HG02840 (cell line): ENCODE measurements around the gene OPA1.

Source experiments
- ATAC-seq: cut with Tn5 transposase; IDR thresholded peaks from one replicate; pipeline ENCODE4 v1.9.1; 2021; ENCODE audit warnings: mild to moderate bottlenecking, moderate library complexity, moderate number of reproducible peaks; ENCODE audit not compliant: unreplicated experiment, low FRiP score

OPA1 gene

DNA sequence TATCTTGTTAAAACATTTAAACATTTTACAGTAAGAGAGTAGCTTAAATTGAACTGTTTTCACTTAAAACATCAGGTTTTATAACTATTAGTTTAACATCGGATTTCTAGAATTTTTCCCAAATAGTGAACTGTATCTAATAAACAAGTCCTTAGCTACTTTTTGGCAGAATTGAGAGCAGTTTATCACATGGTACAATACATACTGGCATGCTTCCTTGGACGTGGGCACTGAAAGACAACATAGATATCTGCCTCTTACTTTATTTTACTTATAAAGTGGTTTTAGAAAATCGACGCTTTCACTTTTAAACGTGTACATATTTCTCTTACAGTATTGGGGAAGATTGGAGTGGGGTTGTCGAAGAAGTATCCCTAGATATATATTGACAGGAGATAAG is 52.8 kb downstream of the OPA1 start:
- no peak for ATAC-seq

DNA sequence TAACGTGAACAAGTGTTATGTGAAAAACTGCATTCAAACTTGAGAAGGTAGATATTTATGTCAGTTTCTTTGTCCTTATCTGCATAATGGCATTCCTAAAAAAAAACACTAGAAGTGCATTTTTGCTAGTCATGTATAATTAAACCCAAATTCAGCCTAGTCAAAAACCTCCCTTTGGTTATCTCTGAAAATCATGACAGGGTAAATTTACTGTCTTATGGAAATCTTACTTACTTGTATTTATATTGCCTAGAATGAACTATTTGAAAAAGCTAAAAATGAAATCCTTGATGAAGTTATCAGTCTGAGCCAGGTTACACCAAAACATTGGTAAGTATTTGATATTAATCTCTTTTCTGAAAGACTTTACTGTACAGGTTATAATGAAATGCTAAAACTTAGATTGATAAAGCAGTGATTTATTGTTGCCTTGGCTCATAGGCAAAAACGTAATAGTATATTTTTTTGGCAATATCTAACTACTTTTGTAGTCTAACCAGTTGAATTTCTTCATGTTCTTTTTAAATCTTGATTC is 55.6 kb downstream of the OPA1 start:
- no peak for ATAC-seq

DNA sequence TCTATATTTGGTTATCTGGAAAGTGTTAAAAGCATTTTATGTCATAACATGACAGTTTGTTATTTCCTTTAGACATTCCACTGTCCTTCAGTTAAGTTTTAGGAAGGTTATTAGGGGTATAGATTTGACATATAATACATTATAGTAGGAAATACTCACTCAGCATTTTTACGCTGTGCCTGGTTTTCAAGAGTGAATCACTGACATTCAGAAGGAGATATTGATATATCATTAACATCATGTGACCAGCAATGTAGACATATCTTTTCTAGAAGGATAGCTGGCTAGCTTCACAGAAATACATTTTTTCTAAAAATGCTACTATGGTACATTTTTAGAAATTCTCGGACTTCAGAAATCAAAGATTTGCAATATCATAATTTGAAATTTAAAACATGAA is 57.6 kb downstream of the OPA1 start:
- no peak for ATAC-seq

DNA sequence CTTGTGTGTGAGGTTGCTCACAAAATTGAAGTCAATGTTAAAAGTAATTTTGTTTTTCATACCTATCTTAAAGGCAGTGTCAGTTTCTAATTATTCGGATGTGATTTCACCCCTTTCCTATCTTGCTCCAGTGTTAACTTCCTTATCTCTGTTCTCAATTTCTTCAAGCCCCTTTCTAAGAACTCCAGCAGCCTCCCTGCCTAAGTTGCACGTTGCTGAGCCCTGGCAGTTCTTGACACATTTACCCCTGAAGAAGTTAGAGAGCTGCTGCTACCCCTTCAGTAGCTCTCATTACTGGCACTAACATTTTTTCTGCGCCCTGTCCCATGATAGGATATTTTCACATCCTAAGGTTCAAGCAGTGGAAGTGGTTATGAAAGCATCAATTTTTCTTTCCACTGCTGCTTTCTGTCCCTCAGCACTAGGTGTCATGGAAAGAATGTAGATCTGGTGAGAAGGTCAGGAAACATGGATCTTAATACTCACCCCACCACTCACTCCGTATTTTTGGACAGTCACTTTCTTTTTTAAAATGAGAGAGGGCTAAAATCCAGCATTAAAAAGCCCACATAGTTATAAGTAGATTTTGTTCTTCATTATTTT is 62.9 kb downstream of the OPA1 start:
- ATAC-seq: no peak

DNA sequence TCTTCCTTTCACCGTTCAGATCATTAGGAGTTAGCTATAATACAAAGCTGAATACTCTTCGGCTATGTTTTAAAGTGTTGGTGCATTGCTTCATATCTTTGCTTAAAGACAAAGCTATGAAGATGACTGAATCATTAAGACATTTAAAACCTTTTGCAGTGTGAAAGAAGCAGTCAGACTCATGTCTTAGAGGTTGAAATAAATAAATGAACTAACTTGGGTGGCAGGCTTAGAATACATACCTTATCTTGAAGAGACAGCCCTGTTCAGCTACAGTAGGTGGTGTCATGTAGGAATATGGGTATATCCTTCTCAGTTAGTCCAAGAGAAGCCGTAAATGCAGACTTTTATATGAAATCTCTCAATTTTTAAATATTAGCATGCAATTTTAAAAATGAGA is 63.4 kb downstream of the OPA1 start:
- no peak for ATAC-seq

DNA sequence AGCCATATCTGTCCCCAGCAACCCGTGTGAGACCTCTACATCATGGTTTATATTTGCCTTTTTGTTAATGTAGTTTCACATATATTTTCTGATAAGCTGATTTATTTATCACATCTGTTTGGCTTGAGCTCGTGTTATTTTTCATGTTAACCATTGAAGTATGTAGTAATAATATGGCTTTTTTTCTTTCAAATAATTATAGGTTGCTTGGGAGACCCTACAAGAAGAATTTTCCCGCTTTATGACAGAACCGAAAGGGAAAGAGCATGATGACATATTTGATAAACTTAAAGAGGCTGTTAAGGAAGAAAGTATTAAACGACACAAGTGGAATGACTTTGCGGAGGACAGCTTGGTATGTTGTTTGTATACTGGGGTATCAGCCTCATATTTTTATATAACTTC is 63.9 kb downstream of the OPA1 start:
- ATAC-seq: no peak

DNA sequence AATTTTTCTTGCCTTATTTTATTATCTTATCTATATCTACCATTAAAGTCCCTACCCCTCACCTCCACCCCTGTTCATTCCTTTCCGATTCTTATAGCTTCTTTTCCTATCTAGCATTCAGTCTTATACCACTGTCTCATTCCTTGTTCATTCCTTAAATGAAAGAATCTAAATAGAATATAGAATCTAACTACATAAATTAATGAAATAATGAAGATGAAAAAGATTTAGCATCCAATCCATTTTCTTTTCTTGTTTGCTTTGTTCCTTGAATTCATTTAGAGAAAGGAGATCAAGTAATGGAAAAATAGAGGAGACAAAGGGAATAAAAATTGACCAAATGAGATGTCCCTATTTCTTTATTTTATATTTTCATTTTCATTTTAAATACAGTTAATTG is 67.2 kb downstream of the OPA1 start:
- ATAC-seq: no peak

DNA sequence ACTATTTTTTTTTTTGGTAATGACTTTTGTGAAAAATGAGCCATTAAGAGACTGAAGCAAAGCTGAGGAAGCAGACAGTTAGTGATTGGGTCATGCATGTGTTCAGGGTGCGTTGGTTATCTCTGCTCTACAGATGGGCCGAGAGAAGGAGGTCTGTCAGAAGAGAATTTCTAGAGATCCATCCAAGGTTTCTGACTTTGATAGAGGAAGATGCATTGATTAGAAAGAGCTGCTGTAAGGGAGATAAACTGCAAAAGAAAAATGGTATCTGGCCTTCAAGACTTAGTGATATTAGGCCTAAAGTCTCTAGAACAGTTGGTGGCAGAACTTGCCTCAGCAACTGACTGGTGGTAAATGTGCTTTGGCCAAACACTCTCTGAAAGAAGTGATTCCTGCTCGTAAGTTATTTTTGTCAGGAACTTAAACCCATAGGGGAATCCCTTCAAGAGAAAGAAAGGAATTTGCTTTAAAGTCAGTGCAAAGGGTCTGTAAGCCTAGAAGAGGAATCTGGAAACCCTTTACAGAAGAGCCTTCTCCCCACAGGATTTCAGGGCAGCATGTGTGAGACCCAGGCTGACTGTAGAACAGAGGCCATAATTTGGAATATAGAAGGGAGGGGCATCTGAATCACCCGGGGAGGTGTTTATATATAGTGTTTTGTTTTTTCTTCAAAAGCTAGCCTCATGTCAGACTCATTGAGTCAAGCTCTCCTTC is 67.8 kb downstream of the OPA1 start:
- no peak for ATAC-seq

DNA sequence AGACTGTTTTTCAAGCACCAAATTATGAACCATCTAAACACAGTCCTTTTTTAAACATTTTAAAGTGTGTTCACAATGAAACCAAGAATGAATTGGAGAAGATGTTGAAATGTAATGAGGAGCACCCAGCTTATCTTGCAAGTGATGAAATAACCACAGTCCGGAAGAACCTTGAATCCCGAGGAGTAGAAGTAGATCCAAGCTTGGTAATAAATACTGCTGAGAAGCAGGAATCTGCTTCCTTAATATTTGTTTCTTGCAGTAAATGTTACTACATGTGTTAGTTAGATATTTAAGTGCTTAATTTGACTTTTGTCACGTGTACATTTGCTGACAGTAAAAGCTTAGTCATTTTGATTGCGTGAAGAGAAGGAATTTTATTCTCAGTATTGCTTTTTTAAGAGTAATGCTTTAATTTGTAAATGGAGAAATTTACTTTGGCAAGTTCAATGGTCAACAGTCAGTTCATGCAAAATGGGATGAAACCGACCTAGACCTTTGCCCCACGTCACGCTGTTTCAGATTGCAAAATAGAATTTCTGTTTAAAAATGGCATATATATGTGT is 69.8 kb downstream of the OPA1 start:
- ATAC-seq: no peak

DNA sequence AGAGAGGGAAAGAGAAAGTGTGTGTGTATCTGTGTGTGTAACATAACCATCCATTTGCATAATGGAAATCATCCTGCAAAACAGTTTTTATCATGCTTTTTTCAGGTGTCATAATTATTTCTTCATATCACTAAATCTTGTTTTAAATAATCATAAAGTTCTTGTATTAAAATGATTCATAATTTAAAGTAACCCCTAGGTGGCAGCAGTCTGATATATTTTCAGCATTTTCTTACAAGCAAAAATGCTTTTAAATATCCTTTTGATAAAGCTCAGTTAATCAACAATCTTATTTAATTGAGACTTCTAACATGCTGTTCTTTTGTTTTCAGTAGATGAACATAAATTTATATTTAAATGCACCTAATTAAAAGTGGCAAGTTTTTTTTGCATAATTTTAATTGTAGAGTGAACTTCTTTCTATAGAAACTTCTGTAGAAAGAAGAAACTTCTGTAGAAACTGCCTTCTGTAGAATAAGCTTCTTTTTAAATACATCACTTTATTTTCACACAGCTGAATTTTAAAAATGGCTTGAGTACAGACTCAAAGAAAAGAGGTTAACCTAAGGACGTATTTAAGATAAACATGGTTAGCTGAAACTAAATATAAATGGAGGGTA is 72.5 kb downstream of the OPA1 start:
- ATAC-seq: no peak

DNA sequence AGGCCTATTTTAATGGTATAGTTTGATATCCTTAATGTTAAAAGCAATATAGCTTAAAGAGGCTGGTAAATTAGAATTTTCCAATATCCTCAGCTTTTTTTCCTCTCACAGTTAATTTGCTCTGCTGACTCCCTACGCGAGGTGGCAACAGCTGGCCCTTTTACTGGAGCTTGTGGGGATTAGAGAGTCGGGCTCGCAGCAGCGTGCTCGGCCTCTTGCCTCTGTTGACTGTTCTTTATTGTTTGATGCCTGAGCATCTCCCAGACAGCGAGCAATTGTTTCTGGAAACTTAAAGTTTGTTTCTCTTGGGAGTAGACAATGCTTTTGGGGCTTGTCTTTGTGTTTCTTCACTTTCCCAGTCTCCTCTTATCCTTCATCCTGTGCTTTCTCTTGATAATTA is 80.8 kb downstream of the OPA1 start:
- no peak for ATAC-seq

DNA sequence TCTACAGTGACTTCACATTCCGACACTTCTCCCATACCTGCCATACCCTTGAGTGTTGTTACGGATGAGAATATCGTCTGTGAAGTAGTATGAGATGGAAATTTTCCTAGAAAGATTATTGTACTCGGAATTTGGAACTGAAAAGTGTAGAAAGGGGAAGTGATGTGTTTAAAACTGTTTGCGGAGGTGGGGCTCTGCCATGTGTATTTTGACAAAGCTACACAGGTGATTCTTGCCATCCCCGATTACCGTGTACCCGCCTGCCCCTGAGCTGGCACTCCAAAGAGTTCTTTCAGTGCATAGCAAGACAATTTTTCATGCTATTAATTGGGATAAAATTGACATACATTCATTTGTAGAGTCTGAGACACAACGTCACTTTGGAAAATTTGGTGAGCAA is 81.7 kb downstream of the OPA1 start:
- no peak for ATAC-seq

DNA sequence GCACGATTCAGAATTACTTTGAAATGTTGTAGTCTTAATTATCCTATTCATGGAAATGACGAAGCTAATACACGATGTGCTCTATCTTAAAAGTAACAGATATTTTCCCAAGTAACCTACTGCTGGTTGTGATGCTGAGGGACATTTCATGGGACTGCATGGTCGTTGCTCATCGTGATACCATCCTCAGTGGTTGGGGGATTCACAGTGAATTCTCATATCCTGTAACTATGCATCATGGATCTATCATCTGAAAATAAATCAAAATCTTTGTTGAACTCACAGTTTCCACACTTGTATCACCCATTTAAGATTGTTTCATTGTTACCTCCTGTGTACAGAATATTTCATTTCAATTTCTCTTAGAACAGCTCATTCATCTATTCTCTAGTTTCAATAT is 84.7 kb downstream of the OPA1 start:
- ATAC-seq: no peak

DNA sequence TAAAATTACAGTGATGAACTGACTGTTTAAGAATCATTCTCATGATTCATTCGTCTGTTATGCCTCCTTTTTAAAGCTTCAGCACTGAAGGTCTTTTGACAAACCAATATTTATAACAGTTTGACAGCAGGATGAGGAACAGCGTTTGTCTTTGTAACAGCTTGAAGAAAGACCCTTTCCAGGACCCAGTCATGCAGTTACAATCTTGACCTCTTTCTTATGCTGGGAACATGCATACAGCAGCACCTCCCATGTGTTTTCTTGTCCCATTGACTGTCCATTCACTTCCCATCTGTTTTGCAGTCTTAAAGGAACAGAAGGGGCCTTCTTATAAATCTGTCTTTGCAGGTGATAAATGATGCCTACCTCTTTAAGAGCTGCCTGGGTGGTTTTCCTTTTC is 87.2 kb downstream of the OPA1 start:
- ATAC-seq: no peak

DNA sequence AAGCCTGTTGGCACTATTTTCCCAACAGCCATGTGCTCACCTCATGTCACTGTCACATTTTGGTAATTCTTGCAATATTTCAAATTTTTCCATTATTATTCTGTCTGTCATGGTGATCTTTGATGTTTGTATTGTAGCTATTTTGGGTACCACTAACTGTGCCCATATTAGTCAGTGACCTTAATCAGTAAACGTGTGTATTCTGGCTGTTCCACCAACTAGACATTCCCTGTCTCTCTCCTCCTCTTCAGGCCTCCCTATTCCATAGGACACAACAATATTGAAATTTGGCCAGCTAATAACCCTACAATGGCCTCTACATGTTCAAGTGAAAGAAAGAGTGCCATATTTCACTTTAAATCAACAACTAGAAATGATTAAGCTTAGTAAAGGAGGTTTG is 88.6 kb downstream of the OPA1 start:
- ATAC-seq: no peak

DNA sequence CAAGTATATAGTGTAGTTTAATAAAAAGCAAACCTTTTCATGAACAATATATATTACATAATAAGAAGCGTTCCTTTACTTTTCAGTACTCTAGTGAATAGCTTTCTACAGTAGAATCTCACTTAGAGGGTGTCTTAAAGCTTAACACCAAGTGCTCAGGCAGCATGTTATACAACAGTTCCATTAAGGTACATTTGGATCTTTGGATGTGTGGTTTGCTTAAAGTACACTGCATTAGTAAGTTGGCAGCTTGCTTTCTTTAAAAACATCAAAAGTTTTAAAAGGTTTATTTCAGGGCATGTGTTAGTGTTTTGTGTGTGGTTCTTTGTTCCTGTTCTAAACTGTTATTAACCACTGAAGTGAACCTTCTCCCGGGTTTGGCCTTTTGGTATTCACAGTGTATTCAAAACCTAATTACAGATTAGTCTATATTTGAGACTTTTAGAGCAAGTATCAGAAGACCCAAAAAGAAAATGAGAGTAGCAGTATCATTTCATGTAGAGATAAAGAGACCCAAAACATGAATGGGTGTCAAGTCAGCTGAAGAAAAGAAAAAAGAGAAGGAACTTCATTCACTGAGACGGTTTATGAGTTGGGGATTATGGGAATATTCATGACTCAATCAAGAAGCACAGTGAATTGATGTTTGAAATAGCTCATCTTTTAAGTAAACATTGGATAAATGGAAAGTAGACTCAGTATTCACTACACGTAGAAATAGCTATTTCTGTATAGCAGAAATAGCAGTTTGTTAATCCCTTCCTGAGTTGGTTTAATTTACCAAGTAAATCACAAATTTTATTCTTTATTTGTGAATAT is 93.9 kb downstream of the OPA1 start:
- no peak for ATAC-seq

DNA sequence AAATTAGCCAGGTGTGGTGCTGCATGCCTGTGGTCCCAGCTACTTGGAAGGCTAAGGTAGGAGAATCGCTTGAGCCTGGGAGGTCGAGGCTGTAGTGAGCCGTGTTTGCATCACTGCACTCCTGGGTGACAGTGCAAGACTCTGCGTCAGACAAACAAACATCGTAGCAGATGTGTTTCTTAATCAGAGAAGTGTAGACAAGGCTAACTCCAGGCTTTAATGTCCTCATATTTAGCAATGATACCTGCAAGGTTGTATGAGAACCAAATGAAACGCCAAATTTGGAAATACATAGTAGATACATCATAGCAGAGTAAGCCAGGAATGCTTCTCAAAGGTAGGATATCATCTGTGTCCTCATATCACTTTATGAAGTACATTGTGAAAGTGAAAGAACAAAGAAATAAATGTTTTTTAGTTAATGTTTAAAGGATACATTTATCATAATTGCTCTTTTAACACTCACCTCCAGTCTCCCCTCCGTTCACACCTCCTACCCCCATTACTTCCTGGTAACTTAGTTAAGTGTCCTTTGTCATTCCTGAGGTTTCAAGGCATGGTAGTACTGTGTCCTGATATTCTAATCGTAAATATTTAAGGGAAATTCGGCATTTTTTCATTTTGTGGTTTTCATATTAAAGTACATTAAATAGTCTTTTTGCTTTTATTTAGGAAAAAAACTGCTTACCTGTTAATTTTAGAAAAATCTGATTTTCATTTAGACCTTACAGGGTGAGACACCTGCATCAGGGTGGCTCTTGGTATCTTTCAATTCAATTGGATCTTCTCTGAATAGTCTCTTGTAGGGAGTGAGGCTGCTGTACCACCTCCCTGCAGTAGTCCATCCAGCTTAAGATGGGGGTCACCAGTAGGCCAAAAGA is 96.1 kb downstream of the OPA1 start:
- ATAC-seq: no peak

DNA sequence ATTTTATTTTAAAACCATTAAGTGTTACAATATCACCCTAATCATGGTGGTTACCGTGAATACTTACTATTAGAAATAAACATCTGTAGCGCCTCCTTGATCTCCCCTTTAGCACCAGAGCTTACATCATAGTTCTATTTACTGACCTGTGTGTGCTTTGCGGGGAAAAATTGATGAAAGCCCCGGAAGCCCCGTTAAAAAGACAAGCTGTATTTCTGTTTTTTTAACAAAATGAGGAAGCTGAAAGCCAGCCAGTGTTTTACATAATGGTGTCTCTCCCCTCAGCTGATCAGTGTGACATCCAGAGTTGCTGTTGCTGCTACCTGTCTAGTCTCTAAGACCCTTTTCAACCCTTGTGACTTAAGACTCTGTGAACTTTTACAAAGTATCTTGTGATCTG is 100.8 kb downstream of the OPA1 start:
- ATAC-seq: no peak

DNA sequence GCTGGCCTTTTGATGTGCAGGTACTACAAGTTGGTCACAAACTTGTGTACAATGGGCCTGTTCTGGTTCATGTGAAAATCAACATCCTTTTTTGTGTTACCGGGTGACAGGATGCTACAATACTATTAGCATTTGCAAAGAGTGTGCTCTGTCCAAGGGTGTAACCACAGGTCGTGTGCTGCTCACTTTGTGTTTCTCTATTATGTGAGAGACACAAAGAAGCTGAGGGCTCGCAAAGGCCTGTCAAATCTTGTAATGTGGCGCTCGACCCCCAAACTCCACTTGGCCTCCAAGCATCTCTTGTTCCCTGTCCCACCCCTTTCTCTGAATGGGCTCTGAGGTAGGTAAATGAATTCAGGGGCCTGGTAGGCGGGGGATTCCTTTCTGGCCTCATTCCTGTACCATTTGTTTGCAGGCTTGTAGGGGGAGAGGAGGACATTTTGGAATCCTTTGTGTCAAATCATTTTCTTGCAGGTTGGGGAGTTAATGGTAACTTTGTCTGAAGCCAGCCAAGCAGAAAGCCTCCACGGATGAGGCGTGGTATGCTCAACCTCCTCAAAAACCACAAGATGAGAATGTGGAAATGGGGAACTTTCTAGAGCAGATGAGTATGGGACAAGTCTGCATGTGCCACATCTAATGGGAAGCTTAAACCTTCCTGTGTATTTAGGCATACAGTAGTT is 109.1 kb downstream of the OPA1 start:
- no peak for ATAC-seq
